Pulmonary artery endothelial cell (primary cell): Measurements from ENCODE around the gene ATP1A3. TPM values are rescaled to one million over a fixed set of nuclear protein-coding genes. Genes with fewer than 3 reads are reported as not detected.

Experiments
- DNase-seq: peaks from one replicate; pipeline ENCODE4 v3.0.0-alpha.2; 2011; ENCODE audit warnings: low read depth, low spot score
- total RNA-seq: library from RNA; depleted of rRNA; stranded (reverse); fragments of >200 nt; gene quantifications from 2 replicates; pipeline ENCODE4 v1.2.3, GENCODE V29; 2014

ATP1A3 gene
- total RNA-seq, 1 donor from 2014 or later: 0.07 TPM

- no peak for DNase-seq
Observed at GRCh38 chr19:41930322-41930722, 63.7 kb downstream of the ATP1A3 start.

- DNase-seq: no peak
Observed at GRCh38 chr19:41929536-41930071, 64.4 kb downstream of the ATP1A3 start.

GRCh38 chr19:41928754-41929535, 65.1 kb downstream of the ATP1A3 start:
- DNase-seq: no peak

GRCh38 chr19:41928221-41928683, 65.8 kb downstream of the ATP1A3 start, which contains the start of gene ERFL:
Gene ERFL, minus strand, starts transcription at chr19:41928449. Its CDS starts 15,530 bp downstream, at chr19:41912919.
- DNase-seq: no peak

GRCh38 chr19:41927497-41928192, 66.4 kb downstream of the ATP1A3 start:
- no peak for DNase-seq

- no peak for DNase-seq
Observed at GRCh38 chr19:41926763-41927496, 67.1 kb downstream of the ATP1A3 start.

- no peak for DNase-seq
Observed at GRCh38 chr19:41926028-41926762, 67.8 kb downstream of the ATP1A3 start.

GRCh38 chr19:41925208-41926003, 68.6 kb downstream of the ATP1A3 start:
- DNase-seq: no peak

GRCh38 chr19:41924151-41925145, 69.6 kb downstream of the ATP1A3 start:
- DNase-seq: no peak

GRCh38 chr19:41923045-41923788, 70.8 kb downstream of the ATP1A3 start:
- no peak for DNase-seq

GRCh38 chr19:41922585-41922984, 71.4 kb downstream of the ATP1A3 start:
- no peak for DNase-seq

GRCh38 chr19:41921577-41922576, 72.2 kb downstream of the ATP1A3 start:
- DNase-seq: no peak

GRCh38 chr19:41920882-41921576, 73.0 kb downstream of the ATP1A3 start:
- no peak for DNase-seq

GRCh38 chr19:41919948-41920712, 73.9 kb downstream of the ATP1A3 start:
- no peak for DNase-seq

GRCh38 chr19:41918653-41919244, 75.3 kb downstream of the ATP1A3 start:
- DNase-seq: no peak
